ENCODE data around the gene DNMBP. TPM values are rescaled to one million over a fixed set of nuclear protein-coding genes. Genes with fewer than 3 reads are reported as not detected.

DNMBP gene
- total and polyA plus RNA-seq, 2 donors (not counting 3 experiments of a cell fraction or from before 2014, with no cell fraction given), result 32.0 to 53.4 TPM

DNA sequence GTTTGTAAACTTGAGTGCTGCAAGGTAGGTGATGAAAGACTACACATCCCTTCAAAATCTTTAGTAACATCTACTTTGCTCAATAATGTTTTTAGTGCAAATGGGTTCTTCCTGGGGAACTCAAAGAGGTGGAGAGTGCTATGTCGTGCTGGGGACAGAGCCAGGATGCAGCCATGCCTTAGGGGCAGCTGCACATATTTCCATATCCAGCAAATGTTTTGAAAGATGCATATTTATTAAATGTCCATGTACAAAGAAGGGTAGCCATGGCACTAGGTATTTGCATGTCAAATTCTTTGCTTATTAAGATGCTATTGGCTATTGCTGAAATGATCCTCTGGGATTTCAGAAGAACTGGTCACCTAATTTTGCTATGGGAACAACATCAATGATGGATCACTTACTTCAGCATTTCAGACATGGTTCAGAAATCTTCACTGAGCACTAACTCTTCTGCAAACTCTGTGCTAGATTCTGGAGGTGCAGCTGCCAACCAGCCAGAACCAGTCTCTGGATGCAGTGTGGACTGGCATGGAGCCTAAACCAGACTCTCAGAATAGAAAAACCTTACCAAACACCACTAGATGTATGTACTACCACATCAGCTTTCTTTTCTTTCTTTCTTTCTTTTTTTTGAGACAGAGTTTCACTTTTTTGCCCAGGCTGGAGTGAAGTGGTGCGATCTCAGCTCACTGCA is 31.7 kb upstream of the DNMBP start:
- FAIRE-seq (no peak), DNase-seq (ENCODE audit: low read depth, low spot score) (no peak)
- ChIA-PET POLR2A (no interaction called here), CTCF (interaction anchor here (0.9 kb wide), 1 partner anchor 135 kb away, joined by 3 read pairs; no protein-coding TSS in a partner anchor)
- dilution Hi-C loops (cut with MboI; ENCODE audit: extremely low pct_ligation_motif_present, low sequenced_read_pairs), result no loop called here
- H3K4me1 ChIP-seq (ENCODE audit: control insufficient read depth, extremely low read depth, insufficient read depth, low read length), result peaks cover 25% of the 10 kb centered on the region
- H3K36me3 ChIP-seq (ENCODE audit: control insufficient read depth in 2 of 2, extremely low read depth in 1 of 2, insufficient read depth in 2 of 2, low read length in 2 of 2), result no peaks in the 10 kb centered on the region
- intact Hi-C loops (cut with micrococcal nuclease), result no loop called here
- H3K27ac ChIP-seq (ENCODE audit: insufficient read depth, low read depth, low read length), result no peak overlapping the region
- H3K9me3 ChIP-seq (replicated peaks; ENCODE audit: control insufficient read depth, insufficient read depth, low read length), result no peaks in the 10 kb centered on the region
- no peaks in the 10 kb centered on the region for H4K20me1 ChIP-seq (replicated peaks; ENCODE audit: control insufficient read depth, extremely low read depth, insufficient read depth, low read length)
- no peaks in the 10 kb centered on the region for H3K27me3 ChIP-seq (ENCODE audit: control insufficient read depth in 2 of 2, insufficient read depth in 2 of 2, low read length in 2 of 2)
- no peak overlapping the region for H3K4me3 ChIP-seq (replicated peaks in 1 of 3; ENCODE audit: insufficient read depth in 1 of 3, low read depth in 1 of 3, low read length in 3 of 3)
- H3K9ac ChIP-seq (replicated peaks; ENCODE audit: extremely low read depth, insufficient read depth, low read length), result no peak overlapping the region
- H3K79me2 ChIP-seq (ENCODE audit: control insufficient read depth, insufficient read depth, low read length), result no peaks in the 10 kb centered on the region
- BruUV-seq (replicated peaks), result no TSS peak
- no peak overlapping the region for H2AFZ ChIP-seq (ENCODE audit: low read depth, low read length)
- TF ChIP-seq, protein P1, sequence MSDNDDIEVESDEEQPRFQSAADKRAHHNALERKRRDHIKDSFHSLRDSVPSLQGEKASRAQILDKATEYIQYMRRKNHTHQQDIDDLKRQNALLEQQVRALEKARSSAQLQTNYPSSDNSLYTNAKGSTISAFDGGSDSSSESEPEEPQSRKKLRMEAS (IDR thresholded peaks at IDR 0.05; ENCODE audit: insufficient read depth, insufficient read length), result no peak
- TF ChIP-seq MYC (IDR thresholded peaks at IDR 0.05; ENCODE audit: low read depth, low read length) (no peak), POLR2AphosphoS5 (IDR thresholded peaks at IDR 0.05; ENCODE audit: insufficient read depth, low read depth, low read length) (no peak), GATA2 (IDR thresholded peaks at IDR 0.05; ENCODE audit: insufficient read depth, insufficient read length, low read depth, low read length) (no peak), POLR2A (IDR thresholded peaks at IDR 0.05; ENCODE audit: low read depth, low read length) (no peak), JUN (IDR thresholded peaks at IDR 0.05; ENCODE audit: borderline replicate concordance, insufficient read depth, insufficient read length, low read depth) (no peak), FOS (IDR thresholded peaks at IDR 0.05; ENCODE audit: borderline replicate concordance, insufficient read depth, low read length) (no peak), EZH2 (IDR thresholded peaks at IDR 0.05; ENCODE audit: borderline replicate concordance, low read depth, low read length, severe bottlenecking) (no peak)
- TF ChIP-seq, protein P2, sequence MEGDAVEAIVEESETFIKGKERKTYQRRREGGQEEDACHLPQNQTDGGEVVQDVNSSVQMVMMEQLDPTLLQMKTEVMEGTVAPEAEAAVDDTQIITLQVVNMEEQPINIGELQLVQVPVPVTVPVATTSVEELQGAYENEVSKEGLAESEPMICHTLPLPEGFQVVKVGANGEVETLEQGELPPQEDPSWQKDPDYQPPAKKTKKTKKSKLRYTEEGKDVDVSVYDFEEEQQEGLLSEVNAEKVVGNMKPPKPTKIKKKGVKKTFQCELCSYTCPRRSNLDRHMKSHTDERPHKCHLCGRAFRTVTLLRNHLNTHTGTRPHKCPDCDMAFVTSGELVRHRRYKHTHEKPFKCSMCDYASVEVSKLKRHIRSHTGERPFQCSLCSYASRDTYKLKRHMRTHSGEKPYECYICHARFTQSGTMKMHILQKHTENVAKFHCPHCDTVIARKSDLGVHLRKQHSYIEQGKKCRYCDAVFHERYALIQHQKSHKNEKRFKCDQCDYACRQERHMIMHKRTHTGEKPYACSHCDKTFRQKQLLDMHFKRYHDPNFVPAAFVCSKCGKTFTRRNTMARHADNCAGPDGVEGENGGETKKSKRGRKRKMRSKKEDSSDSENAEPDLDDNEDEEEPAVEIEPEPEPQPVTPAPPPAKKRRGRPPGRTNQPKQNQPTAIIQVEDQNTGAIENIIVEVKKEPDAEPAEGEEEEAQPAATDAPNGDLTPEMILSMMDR (IDR thresholded peaks at IDR 0.05; ENCODE audit: extremely low read depth in 1 of 2, insufficient read depth in 1 of 2, low read depth in 1 of 2, low read length in 2 of 2), result no peak
- no peaks in the 10 kb centered on the region for H3K9me1 ChIP-seq (replicated peaks; ENCODE audit: control insufficient read depth, extremely low read depth, insufficient read depth, low read length)
- H3K4me2 ChIP-seq (ENCODE audit: insufficient read depth, low read length), result no peak overlapping the region

All from endothelial cell of umbilical vein (primary cell).